Measurements from ENCODE around the gene SRP14. TPM values are rescaled to one million over a fixed set of nuclear protein-coding genes. Genes with fewer than 3 reads are reported as not detected.

Gene SRP14
- total and polyA plus RNA-seq, 4 donors, result 136 to 421 (median 272) TPM

DNA sequence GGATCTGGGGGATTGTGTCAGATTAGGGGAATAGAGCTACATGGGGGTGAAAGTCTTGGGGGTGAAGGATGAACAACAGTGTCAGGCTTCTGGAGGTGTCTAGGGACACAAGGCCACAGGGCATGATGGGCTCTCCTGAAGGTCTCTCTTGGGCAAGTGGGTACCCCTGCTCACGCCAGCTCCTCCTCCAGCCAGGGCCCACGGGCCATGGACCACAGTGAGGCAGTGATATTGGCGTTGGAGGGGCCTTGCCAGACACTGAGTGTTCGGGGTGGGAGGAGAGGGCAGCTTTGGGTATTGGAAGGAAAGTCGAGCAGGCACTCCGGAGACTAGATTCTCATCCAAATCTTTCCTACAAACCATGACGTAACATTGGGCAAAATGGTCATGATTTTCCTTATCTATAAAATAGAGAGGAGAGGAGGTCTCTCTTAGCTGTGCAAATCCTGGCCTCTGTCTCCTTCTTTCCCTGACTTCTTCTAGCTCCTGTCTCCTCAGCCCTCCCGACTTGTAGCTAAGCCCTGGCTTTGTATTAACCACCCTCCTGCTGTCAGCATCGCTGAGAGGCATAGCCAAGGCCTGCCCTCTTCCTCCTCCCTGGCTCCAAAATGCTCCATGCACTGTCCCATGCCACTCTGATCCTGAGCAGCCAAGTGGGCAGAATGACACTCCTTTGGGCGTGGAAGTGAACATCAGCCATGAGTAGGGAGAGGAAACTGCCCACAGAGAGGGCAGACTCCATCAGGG, 24.0 kb upstream of the SRP14 start:
- Histone ChIP-seq H3K9me3 (ENCODE audit: control insufficient read depth in 4 of 4, insufficient read depth in 3 of 4, low read length in 3 of 4) (no peaks in the 10 kb centered on the region), H3K36me3 (ENCODE audit: control insufficient read depth in 4 of 4, insufficient read depth in 4 of 4, low read length in 4 of 4) (no peaks in the 10 kb centered on the region), H3K4me3 (no peak overlapping the region), H3K4me1 (ENCODE audit: control insufficient read depth in 5 of 5, insufficient read depth in 5 of 5, low read length in 5 of 5) (peaks cover 2 to 8% (median 6%) of the 10 kb centered on the region in 5 donors), H3K9ac (ENCODE audit: insufficient read depth in 1 of 2, low read length in 2 of 2) (no peak overlapping the region), H3K27ac (ENCODE audit: low read depth in 1 of 2, low read length in 1 of 2) (no peak overlapping the region), H3K27me3 (ENCODE audit: control insufficient read depth in 3 of 3, insufficient read depth in 3 of 3, low read length in 2 of 3) (no peaks in the 10 kb centered on the region)
- TF ChIP-seq, protein P1, sequence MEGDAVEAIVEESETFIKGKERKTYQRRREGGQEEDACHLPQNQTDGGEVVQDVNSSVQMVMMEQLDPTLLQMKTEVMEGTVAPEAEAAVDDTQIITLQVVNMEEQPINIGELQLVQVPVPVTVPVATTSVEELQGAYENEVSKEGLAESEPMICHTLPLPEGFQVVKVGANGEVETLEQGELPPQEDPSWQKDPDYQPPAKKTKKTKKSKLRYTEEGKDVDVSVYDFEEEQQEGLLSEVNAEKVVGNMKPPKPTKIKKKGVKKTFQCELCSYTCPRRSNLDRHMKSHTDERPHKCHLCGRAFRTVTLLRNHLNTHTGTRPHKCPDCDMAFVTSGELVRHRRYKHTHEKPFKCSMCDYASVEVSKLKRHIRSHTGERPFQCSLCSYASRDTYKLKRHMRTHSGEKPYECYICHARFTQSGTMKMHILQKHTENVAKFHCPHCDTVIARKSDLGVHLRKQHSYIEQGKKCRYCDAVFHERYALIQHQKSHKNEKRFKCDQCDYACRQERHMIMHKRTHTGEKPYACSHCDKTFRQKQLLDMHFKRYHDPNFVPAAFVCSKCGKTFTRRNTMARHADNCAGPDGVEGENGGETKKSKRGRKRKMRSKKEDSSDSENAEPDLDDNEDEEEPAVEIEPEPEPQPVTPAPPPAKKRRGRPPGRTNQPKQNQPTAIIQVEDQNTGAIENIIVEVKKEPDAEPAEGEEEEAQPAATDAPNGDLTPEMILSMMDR (IDR thresholded peaks at IDR 0.05; ENCODE audit: control extremely low read depth, extremely low read depth), result no peak
- DNase-seq (no peak), ATAC-seq (ENCODE audit: insufficient read depth, low FRiP score) (no peak)
- 96% methylated on average over 10 of the region's 10 CpGs for WGBS, 2 donors

DNA sequence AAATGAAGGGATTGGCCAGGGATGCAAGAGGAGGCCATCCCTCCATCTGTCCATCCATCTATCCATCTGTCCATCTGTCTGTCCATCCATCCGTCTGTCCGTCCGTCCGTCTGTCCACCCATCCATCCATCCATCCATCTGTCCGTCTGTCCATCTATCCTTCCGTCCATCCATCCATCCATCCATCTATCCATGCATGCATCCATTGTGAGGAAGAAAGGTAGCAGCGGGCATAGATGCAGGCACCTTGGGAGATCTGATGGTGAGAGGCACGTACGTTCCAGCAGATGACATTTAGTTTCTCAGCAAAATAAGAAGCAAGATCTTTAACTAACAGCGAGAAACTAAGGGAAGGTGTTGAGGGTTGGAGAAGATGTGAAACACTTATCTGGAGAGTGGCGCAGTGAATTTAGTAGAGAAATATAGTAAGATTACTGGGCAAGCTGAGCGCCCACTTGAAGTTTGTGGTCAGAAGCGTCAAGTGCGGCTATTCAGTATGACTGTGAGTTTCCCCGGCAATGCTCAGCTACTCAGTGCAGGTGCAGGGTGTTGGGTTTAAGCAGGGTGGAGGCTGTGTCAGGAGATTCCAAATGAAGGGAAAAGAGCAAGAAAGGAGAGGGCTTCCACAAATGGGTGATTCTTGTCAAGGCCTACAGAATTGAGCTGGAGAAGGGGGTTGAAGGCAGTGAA, 22.4 kb upstream of the SRP14 start:
- TF ChIP-seq, protein P1 (IDR thresholded peaks at IDR 0.05; ENCODE audit: control extremely low read depth, extremely low read depth), result no peak
- DNase-seq, result no peak
- ATAC-seq (ENCODE audit: insufficient read depth, low FRiP score), result no peak

DNA sequence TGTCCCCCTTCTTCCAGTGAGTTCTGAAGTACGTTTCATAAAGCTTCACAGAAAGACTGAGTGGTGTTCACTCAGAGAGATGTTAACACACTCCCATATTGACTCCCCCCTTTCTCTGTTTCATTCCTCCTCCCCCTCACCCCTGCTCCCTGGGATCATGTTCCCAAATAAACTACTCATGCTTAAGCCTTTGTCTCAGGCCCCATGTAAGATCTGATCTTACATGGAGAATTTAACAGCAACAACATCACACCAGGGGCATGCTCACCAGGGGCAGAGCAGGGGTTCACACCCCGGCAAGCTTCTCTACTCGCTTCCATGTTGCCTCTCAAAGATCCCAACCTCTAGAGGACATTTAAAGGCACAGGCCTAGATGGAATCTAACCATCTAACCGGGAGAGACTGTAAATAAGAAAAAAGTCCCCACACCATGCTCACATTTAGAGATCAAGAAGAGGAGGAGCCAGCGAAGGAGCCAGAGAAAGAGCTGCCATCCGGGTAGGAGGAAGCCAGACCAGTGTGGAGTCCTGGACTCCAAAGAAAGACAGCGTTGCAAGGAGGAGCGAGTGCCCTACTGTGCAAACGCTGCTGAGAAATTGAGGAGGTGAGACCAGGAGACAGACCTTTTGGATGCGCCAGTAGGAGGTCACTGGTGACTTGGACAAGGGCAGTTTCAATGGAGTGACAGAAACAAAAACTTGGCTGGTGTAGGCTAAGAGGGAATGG, 21.4 kb upstream of the SRP14 start:
- no peaks in the 10 kb centered on the region for H3K36me3 ChIP-seq (ENCODE audit: control insufficient read depth in 4 of 4, insufficient read depth in 4 of 4, low read length in 4 of 4)
- ATAC-seq (ENCODE audit: insufficient read depth, low FRiP score) (no peak), DNase-seq (no peak)
- no peak overlapping the region for H3K9ac ChIP-seq (ENCODE audit: insufficient read depth in 1 of 2, low read length in 2 of 2)
- no peak overlapping the region for H3K27ac ChIP-seq (ENCODE audit: low read depth in 1 of 2, low read length in 1 of 2)
- H3K9me3 ChIP-seq (ENCODE audit: control insufficient read depth in 4 of 4, insufficient read depth in 3 of 4, low read length in 3 of 4), result no peaks in the 10 kb centered on the region
- TF ChIP-seq, protein P1 (IDR thresholded peaks at IDR 0.05; ENCODE audit: control extremely low read depth, extremely low read depth), result no peak
- H3K4me1 ChIP-seq (ENCODE audit: control insufficient read depth in 5 of 5, insufficient read depth in 5 of 5, low read length in 5 of 5), result peaks cover 0 to 9% (median 5%) of the 10 kb centered on the region in 5 donors
- no peak overlapping the region for H3K4me3 ChIP-seq
- H3K27me3 ChIP-seq (ENCODE audit: control insufficient read depth in 3 of 3, insufficient read depth in 3 of 3, low read length in 2 of 3), result no peaks in the 10 kb centered on the region
- WGBS, 2 donors, result 91 to 93% methylated on average over 10 of the region's 10 CpGs

More for the DNA sequence above, 22.4 kb upstream of the SRP14 start:
- no peak overlapping the region for H3K27ac ChIP-seq (ENCODE audit: low read depth in 1 of 2, low read length in 1 of 2)
- no peaks in the 10 kb centered on the region for H3K36me3 ChIP-seq (ENCODE audit: control insufficient read depth in 4 of 4, insufficient read depth in 4 of 4, low read length in 4 of 4)
- peaks cover 0 to 6% (median 4%) of the 10 kb centered on the region in 5 donors for H3K4me1 ChIP-seq (ENCODE audit: control insufficient read depth in 5 of 5, insufficient read depth in 5 of 5, low read length in 5 of 5)
- H3K27me3 ChIP-seq (ENCODE audit: control insufficient read depth in 3 of 3, insufficient read depth in 3 of 3, low read length in 2 of 3), result no peaks in the 10 kb centered on the region
- no peak overlapping the region for H3K4me3 ChIP-seq
- no peak overlapping the region for H3K9ac ChIP-seq (ENCODE audit: insufficient read depth in 1 of 2, low read length in 2 of 2)
- 82 to 89% methylated on average over 15 of the region's 15 CpGs for WGBS, 2 donors
- H3K9me3 ChIP-seq (ENCODE audit: control insufficient read depth in 4 of 4, insufficient read depth in 3 of 4, low read length in 3 of 4), result no peaks in the 10 kb centered on the region

Measured in lung (tissue), 12 donors.